GM21529 (cell line): ENCODE data around the gene ZNF277.
"Not testable (repeated sequence)": the region's sequence is repeated elsewhere in the genome, so short reads cannot be mapped to it uniquely, and the experiment has no call there.

Source experiments
- ATAC-seq: cut with Tn5 transposase; IDR thresholded peaks from one replicate; pipeline ENCODE4 v1.9.1; 2021; ENCODE audit not compliant: unreplicated experiment

Gene ZNF277

GRCh38 chr7:112288301-112288700 lies 81.8 kb downstream of the ZNF277 start:
- no peak for ATAC-seq

DNA sequence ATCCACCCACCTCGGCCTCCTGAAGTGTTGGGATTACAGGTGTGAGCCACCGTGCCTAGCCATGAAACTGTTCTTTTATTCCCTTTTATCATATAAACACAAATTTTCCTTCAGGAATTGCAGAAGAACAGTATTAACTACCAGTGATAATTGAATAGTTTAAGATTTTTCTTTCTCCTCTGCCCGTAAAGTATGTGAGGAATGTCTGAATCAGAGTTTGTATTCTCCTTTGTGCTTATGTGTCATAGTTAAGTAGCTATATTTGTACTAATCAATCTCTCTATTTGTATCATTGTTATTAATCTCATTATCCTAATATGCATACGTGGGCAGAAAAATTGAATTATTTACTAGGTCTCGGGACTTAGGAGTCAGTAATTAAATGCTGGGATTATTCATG lies 83.6 kb downstream of the ZNF277 start:
- ATAC-seq: no peak

GRCh38 chr7:112292162-112292561 lies 85.7 kb downstream of the ZNF277 start:
- ATAC-seq: no peak

DNA sequence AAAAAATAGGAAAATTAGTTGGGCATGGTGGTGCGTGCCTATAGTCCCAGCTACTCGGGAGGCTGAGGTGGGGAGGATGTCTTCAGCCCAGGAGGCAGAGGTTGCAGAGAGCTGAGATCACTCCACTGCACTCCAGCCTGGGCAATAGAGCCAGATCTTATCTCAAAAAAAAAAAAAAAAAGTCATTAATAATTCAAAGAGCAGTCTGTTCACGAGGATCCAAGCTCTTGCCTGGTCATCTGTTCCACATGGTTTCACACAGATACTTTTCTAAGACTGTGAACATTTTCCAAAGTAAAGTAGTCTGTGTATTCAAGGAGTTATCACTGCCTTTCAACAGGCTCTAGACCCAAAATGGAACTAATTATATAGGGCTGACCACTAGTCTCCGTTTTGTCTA lies 86.9 kb downstream of the ZNF277 start:
- no peak for ATAC-seq

GRCh38 chr7:112296432-112296831 lies 89.9 kb downstream of the ZNF277 start:
- ATAC-seq: no peak

- no peak for ATAC-seq
Measured at GRCh38 chr7:112297681-112298080, 91.2 kb downstream of the ZNF277 start.

DNA sequence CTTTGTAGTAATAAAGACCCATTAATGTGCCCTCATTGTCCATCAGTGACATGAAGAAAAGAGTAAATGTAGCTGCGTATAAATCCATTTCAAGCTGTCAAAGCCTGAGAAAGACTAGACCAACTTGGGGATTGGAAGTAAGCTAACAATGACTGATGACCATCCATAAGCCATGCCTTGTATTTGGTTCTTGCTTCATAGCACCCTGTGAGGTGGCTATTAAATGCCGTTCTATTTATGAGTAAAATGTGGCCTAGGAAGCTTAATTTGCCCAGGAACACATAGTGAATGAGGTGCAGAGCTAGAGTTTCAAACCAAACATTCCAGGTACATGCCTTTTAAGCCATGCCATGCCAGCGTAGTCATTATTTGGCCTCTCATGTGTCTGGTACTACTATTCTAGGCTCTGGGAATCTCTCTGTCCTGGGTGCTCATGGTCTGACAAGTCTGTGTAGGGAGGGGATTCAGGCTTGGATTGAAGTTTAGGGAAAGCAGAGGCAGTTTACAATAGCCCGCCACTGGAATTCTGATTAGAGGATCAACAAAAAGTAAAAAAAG lies 92.1 kb downstream of the ZNF277 start:
- no peak for ATAC-seq

GRCh38 chr7:112300072-112300471 lies 93.6 kb downstream of the ZNF277 start:
- no peak for ATAC-seq

DNA sequence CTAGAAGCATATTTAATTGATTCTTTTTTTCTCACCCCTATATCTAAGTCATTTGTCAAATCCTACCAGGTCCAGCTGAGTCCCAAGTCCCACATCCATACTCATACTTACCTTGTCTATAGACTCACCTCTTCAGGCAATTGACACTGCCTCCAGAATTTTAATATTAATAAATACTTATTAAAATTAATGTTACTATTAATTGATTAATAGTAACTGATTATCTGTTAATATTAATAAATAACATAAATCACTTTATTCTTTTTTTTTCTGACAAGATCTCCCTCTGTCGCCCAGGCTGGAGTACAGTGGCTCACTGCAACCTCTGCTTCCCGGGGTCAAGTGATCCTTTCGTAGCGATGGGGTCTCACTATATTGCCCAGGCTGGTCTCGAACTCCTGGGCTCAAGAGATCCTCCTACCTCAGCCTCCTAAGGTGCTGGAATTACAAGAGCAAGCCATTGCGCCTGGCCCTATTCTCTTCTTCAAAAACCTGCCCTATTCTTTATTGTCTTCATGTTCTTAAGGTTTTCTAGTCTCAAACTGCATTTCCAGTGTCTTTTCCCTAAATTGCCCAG lies 94.4 kb downstream of the ZNF277 start:
- no peak for ATAC-seq

DNA sequence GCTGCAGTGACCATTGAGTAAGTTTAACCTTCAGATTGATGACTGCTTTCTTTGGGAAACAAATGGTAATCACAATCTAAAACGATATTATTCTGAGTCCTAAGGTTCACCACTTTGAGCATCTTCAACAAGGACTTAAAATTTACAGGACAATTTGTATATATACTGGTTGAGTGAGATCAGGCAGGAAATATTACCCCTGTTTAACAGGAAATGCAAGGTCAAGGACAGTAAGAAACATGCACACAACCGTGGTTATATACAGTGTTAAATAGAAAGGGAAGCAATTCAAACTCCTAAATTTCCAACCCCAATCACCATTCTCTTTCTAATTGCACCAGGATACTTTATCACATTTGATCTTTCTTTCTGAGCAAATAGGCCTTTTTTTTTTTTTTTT lies 96.1 kb downstream of the ZNF277 start:
- no peak for ATAC-seq

DNA sequence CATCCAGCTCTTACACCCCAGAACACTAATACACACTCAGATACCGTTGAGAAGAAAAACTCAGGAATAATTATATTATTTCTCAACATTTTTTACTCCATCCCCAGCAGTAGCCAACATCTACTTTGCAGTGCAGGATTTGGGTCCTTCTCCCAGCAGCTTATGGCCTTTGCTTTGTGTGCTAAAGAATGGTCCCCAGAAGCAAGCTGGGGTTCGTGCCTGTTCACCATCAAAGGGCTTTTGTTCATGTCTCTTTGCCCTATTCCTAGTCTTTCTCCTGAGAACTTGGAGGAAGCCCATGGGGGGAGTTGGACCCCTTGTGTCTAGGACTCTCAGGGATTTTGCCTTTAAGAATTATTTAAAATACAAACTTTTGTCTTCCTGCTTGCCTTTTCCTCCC lies 100.4 kb downstream of the ZNF277 start:
- ATAC-seq: no peak

DNA sequence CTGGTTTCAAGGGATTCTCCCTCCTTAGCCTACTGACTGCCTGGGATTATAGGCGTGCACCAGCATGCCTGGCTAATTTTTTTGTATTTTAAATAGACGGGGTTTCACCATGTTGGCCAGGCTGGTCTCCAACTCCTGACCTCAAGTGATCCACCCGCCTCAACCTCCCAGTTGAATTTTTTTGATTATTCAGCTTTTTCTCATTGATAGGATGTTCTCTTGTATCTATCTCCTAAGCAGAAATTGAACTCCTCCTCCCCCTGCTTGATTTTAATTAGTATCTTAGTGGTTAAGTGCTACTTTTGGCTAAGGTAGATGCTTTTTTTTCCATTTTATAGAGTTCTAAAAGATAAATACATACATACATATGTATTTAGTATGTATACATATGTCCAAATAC lies 101.0 kb downstream of the ZNF277 start:
- no peak for ATAC-seq

GRCh38 chr7:112308974-112309373 lies 102.5 kb downstream of the ZNF277 start:
- no peak for ATAC-seq

DNA sequence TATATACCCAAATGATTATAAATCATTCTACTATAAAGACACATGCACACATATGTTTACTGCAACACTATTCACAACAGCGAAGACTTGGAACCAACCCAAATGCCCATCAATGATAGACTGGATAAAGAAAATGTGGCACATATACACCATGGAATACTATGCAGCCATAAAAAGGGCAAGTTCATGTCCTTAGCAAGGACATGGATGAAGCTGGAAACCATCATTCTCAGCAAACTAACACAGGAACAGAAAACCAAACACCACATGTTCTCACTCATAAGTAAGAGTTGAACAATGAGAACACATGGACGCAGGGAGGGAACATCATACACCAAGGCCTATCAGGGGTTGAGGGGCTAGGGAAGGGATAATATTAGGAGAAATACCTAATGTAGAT lies 110.3 kb downstream of the ZNF277 start:
- not testable (repeated sequence) for ATAC-seq

DNA sequence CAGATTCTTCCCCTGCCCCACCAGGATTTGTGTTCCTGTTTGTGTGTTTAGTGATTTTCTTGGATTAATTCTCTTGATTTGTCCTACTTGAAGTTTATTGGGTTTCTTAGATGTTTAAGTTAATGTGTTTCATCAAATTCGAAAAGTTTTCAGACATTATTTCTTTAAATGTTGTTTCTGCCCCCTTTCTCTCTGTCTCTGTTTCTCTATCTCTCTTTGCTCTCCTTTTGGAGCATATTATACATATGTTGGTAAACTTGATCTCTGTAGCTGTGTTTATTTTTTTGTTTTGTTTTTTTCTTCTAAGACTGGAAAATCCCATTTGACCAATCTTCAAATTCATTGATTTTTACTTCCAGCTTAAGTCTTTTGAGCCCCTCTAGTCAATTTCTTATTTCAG lies 115.6 kb downstream of the ZNF277 start:
- no peak for ATAC-seq

GRCh38 chr7:112327566-112327965 lies 121.1 kb downstream of the ZNF277 start:
- ATAC-seq: no peak

DNA sequence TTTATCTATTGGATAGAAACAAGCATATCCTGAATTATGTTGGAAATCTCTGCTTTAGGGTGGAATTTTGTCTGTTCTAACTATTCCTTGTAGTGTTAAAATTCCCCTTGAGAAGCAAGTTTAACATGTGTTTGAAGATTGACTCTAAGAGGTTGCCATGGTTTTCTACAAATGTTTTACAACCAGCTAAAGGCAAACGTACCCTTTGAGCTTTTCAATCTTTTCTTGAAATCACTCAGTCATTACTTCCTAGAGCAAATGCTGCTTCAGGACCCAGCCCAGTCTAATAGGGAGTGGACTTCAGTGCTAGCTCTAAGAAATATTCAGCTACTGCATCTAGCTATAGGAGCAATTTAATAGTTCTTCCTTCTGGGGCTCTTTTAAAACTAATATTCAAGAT lies 125.0 kb downstream of the ZNF277 start:
- no peak for ATAC-seq

DNA sequence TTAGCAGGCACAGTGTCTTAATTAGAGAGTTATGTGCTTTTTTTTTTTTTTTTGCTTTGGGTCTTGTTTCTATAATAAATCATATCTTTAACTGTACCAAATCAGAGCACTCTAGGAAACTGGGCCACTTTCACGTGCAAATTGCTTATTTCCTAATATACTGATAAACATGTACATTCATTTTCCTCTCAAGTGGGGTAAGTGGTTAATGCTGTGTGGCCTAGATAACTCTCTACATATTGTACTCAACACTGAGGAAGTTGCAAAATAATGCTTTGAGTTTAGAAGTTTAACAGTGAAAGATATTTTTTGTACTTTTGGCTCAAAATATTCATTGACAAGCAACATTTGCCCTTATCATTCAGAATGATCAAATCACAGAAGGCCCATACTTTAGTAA lies 127.9 kb downstream of the ZNF277 start:
- ATAC-seq: no peak

- ATAC-seq: no peak
Measured at GRCh38 chr7:112336261-112336660, 129.8 kb downstream of the ZNF277 start.

DNA sequence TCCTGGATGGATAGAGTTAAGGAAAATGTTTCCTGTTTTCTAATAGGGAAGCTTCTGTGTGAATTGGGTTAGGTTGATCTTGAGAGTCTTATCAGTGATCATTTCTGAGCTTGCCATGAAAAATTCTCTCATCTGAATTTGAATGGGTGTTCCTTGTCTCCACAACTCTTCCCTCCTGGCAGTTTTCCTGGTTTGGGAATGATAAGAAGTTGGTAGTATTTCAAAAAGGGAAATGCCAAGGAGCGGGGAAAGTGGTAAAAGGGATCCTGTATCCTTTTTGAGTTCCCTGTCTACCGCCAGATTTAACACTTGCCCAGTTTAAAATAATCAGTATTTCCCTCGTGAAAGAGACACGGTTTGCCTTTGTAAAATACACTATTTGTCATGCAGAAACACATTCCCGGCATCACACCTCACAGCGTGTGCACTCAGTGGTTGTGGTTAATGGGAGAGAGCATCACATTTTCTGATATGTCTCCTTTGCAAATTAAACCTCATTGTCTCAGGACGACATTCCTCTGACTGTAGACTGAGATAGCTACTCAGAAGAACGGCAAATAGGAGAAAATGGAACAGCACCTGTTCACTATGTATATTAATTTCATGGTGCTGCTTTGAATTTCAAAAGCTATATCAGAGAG lies 130.6 kb downstream of the ZNF277 start:
- ATAC-seq: no peak

DNA sequence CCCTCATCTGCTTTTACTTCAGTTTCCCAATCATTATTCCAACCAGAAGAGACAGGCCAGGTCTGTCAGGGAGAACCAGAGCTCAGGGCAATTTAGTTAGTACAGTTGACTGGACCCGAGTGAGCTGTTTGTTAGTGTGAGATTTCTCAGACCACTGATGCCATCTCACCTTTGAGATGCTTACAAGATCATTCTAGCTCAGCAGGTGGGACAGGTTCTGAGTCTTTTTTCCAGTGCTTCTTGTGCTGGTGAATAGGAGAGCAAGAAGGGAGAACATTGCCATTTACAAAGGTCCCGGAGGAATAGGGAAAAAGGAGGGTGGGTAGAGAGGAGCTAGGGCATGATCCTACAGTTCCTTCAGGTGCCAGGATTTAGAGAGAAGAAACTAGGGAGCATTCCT lies 131.4 kb downstream of the ZNF277 start:
- ATAC-seq: no peak

- no peak for ATAC-seq
Measured at GRCh38 chr7:112338786-112339185, 132.3 kb downstream of the ZNF277 start.

DNA sequence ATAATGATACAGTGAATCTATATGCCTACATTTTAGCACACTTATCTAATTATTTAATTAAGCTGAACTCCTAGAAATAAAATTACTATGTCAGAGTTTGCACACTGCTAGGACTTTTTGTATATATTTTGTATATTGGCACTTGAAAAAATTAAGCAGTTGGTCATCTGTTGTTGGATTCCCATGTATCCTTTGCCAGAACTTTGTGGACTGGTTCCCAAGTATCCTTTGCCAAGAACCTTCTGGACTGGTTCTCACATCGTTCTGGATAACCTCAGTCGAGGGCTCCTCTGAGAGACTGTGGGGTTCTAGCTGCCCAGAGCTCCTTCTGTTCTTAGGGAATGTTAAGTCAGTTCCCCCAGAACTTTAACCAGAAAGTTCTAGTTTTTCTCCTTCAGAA lies 135.0 kb downstream of the ZNF277 start:
- no peak for ATAC-seq
